ENCODE results near the gene ENPP1. TPM values are rescaled to one million over a fixed set of nuclear protein-coding genes. Genes with fewer than 3 reads are reported as not detected.

Gene ENPP1
- total RNA-seq, 1 donor from 2014 or later, result 4.5 TPM

DNA sequence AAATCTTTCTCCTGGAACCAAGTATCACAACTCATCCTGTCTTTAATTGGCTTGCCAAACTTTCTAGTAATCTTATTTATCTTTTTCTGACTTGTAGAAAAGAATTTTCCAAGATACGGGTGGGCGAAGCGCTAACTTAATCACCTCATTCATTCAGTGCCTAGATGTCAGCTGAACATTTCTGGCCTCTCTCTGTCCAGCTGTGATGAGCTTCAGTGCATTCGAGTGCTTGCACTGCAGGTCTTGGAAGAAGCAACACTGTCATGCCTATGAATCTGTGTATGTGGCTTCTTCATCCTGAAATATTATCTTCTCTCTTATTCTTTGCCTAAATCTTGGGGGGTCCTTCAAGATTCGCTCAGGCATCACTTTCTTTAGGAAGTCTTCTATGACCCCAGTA is 16.3 kb upstream of the ENPP1 start:
- no peak overlapping the region for H3K4me3 ChIP-seq
- no peaks in the 10 kb centered on the region for H3K36me3 ChIP-seq
- intact Hi-C loops (cut with DNase I), result no loop called here
- no peaks in the 10 kb centered on the region for H3K9me3 ChIP-seq
- H3K4me1 ChIP-seq, result peaks cover 0 to 5% of the 10 kb centered on the region in 2 donors
- TF ChIP-seq, protein P1, sequence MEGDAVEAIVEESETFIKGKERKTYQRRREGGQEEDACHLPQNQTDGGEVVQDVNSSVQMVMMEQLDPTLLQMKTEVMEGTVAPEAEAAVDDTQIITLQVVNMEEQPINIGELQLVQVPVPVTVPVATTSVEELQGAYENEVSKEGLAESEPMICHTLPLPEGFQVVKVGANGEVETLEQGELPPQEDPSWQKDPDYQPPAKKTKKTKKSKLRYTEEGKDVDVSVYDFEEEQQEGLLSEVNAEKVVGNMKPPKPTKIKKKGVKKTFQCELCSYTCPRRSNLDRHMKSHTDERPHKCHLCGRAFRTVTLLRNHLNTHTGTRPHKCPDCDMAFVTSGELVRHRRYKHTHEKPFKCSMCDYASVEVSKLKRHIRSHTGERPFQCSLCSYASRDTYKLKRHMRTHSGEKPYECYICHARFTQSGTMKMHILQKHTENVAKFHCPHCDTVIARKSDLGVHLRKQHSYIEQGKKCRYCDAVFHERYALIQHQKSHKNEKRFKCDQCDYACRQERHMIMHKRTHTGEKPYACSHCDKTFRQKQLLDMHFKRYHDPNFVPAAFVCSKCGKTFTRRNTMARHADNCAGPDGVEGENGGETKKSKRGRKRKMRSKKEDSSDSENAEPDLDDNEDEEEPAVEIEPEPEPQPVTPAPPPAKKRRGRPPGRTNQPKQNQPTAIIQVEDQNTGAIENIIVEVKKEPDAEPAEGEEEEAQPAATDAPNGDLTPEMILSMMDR (IDR thresholded peaks at IDR 0.05), result no peak
- H3K27me3 ChIP-seq, result no peaks in the 10 kb centered on the region
- DNase-seq (ENCODE audit: low spot score in 2 of 2), result no peak
- H3K27ac ChIP-seq, result no peak overlapping the region

DNA sequence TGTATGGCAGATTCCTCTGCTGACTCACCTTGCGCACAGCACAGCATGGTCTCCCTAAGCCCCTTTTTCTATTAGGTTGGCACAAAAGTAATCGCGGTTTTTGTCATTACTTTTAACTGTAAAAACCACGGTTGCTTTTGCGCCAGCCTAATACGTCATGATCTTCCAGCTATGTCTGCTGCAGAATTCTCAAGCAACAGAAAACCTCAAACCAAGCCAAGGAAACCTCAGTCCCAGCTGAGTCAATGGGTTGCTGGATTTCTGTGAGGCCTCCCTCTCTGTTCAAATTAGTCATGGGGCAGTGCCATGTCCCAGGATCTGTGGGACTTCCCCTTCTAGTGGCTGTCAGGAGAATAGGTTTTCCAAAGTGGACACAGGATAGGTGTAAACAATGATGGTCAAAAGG is 15.7 kb upstream of the ENPP1 start:
- no peaks in the 10 kb centered on the region for H3K27me3 ChIP-seq
- H3K9me3 ChIP-seq, result no peaks in the 10 kb centered on the region
- no peak overlapping the region for H3K4me3 ChIP-seq
- TF ChIP-seq, protein P1 (IDR thresholded peaks at IDR 0.05), result no peak
- no peak overlapping the region for H3K27ac ChIP-seq
- intact Hi-C loops (cut with DNase I), result no loop called here
- no peaks in the 10 kb centered on the region for H3K36me3 ChIP-seq
- DNase-seq (ENCODE audit: low spot score in 2 of 2), result no peak
- peaks cover 0 to 5% of the 10 kb centered on the region in 2 donors for H3K4me1 ChIP-seq

DNA sequence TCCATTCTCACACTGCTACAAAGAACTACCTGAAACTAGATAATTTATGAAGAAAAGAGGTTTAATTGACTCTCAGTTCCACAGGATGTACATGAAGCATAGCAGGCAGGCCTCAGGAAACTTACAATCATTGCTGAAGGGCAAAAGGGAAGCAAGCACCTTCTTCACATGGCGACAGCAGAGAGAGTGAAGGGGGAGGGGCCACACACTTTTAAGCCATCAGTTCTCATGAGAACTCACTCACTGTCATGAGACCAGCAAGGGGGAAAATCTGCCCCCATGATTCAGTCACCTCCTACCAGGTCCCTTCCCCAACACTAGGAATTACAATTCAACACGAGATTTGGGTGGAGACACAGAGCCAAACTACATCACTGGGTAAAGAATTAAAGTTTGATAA is 12.5 kb upstream of the ENPP1 start:
- TF ChIP-seq, protein P1 (IDR thresholded peaks at IDR 0.05), result no peak
- Histone ChIP-seq H3K36me3 (no peaks in the 10 kb centered on the region), H3K4me3 (no peak overlapping the region), H3K4me1 (no peaks in the 10 kb centered on the region), H3K27ac (no peak overlapping the region), H3K9me3 (peaks cover 0 to 5% of the 10 kb centered on the region in 2 donors), H3K27me3 (no peaks in the 10 kb centered on the region)
- intact Hi-C loops (cut with DNase I), result no loop called here
- no peak for DNase-seq (ENCODE audit: low spot score in 2 of 2)

DNA sequence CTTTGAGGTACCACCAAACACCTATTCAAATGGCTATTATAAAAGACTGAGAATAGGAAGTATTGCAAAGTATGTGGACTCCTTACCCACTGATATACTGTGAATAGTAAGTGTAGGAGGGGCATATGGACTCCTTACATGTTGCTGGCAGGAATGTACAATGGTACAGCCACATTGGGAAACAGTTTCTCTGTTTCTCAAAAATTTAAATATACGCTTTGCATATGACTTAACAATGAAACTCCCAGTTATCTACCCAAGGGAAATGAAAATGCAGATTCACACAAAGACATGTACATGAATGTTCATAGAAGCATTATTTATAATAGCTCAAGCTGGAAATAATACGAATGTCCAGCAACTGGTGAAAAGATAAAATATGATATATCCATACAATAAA is 5.5 kb upstream of the ENPP1 start:
- TF ChIP-seq, protein P1 (IDR thresholded peaks at IDR 0.05), result no peak
- peaks cover 8 to 17% of the 10 kb centered on the region in 2 donors for H3K4me1 ChIP-seq
- no peaks in the 10 kb centered on the region for H3K36me3 ChIP-seq
- intact Hi-C loops (cut with DNase I), result no loop called here
- no peak for DNase-seq (ENCODE audit: low spot score in 2 of 2)
- H3K27ac ChIP-seq, result no peak overlapping the region
- H3K27me3 ChIP-seq, result no peaks in the 10 kb centered on the region
- H3K4me3 ChIP-seq, result no peak overlapping the region
- peaks cover 0 to 5% of the 10 kb centered on the region in 2 donors for H3K9me3 ChIP-seq

DNA sequence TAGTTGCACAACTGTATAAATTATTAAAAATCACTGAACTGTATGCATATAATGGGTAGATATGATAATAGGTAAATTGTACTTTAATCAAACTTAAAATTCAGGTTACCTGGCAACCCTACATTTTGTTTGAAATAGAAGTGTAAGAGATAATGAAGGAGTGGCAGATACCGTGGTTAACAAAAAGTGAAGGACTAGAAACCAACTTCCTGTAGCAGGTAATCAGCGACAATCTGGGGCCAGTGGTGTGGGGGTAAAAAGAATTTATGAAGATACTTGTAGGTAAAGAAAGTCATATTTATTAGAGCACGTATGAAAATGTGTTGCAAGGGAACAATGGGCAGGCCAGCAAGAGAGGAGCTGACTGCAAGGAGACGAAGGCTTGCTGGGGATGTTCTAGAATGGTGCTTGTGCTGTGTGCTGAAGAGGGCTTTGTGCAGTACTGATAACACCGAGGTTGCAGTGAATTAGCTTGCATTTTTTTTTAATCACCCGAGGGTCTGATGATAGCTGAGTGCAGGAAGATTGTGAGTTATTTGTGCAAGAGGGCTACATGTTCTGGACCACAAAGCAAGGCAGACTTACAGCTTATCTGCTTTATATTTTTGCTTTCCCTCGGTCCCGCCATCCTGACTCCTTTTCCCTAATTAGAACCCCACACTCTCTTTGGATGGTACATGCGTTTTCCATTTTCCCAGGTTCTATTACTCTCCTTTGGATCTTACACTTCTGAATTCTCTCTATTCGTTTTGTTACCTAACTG is 4.6 kb upstream of the ENPP1 start:
- no peak for DNase-seq (ENCODE audit: low spot score in 2 of 2)
- Histone ChIP-seq H3K27me3 (no peaks in the 10 kb centered on the region), H3K9me3 (peaks cover 0 to 5% of the 10 kb centered on the region in 2 donors), H3K36me3 (no peaks in the 10 kb centered on the region), H3K4me3 (no peak overlapping the region), H3K27ac (no peak overlapping the region), H3K4me1 (peaks cover 8 to 17% of the 10 kb centered on the region in 2 donors)
- intact Hi-C loops (cut with DNase I), result no loop called here
- TF ChIP-seq, protein P1 (IDR thresholded peaks at IDR 0.05), result no peak

Data from ascending aorta (tissue), 2 donors.